DND-41 (cell line): ENCODE results near the gene TMEM237.
A peak's percentile ranks its signal among the peaks of the same experiment; 100 is the strongest.

Experiments used
- ATAC-seq: fragments of 200-7000 bp; cut with Tn5 transposase; 3 replicates; pipeline ENCODE4 v1.9.1; 2021; ENCODE audit warnings: low read depth; ENCODE audit not compliant: insufficient read depth
- DNase-seq: peaks from one replicate; pipeline ENCODE4 v3.0.0-alpha.2; 2020
- H2AFZ ChIP-seq: 2 replicates; pipeline ENCODE4 v1.6.0; 2012; ENCODE audit warnings: low read depth, low read length
- H3K27ac ChIP-seq: 2 replicates; pipeline ENCODE4 v1.5.1; 2012; ENCODE audit warnings: low read length, inconsistent platforms
- H3K27me3 ChIP-seq: fragments of 200-600 bp; sonication (generic); 2 replicates; pipeline ENCODE4 v1.6.0; 2012; ENCODE audit warnings: low read length, mild to moderate bottlenecking, inconsistent platforms; ENCODE audit not compliant: insufficient read depth, poor library complexity
- H3K36me3 ChIP-seq: 2 replicates; pipeline ENCODE4 v1.5.1; 2012; ENCODE audit warnings: low read length, inconsistent platforms; ENCODE audit not compliant: insufficient read depth
- H3K4me1 ChIP-seq: 2 replicates; pipeline ENCODE4 v1.5.1; 2012; ENCODE audit warnings: mild to moderate bottlenecking, low read length; ENCODE audit not compliant: insufficient read depth
- H3K4me2 ChIP-seq: 2 replicates; pipeline ENCODE4 v1.6.0; 2012; ENCODE audit warnings: mild to moderate bottlenecking, moderate library complexity, low read length, inconsistent platforms; ENCODE audit not compliant: insufficient read depth
- H3K4me3 ChIP-seq, 2 experiments: fragments of 200-600 bp in 1 of 2; shearing (Covaris generic) in 1 of 2; 2 replicates each; pipeline ENCODE4 v1.5.1; 2012 to 2016; ENCODE audit warnings: inconsistent platforms in 2 of 2, low read length in 2 of 2, mild to moderate bottlenecking in 2 of 2, low read depth in 1 of 2, moderate library complexity in 1 of 2
- H3K79me2 ChIP-seq: 2 replicates; pipeline ENCODE4 v1.6.0; 2012; ENCODE audit warnings: low read length, inconsistent platforms; ENCODE audit not compliant: insufficient read depth
- H3K9ac ChIP-seq: 2 replicates; pipeline ENCODE4 v1.6.0; 2012; ENCODE audit warnings: low read depth, mild to moderate bottlenecking, inconsistent platforms, low read length, moderate library complexity
- H3K9me3 ChIP-seq: 2 replicates; pipeline ENCODE4 v1.5.1; 2012; ENCODE audit warnings: low read length, moderate library complexity, mild to moderate bottlenecking, inconsistent platforms; ENCODE audit not compliant: insufficient read depth, severe bottlenecking
- H4K20me1 ChIP-seq: 2 replicates; pipeline ENCODE4 v1.6.0; 2012; ENCODE audit warnings: low read length; ENCODE audit not compliant: insufficient read depth
- CTCF ChIP-seq: IDR thresholded peaks from 2 replicates; pipeline ENCODE4 v1.5.1; 2012; ENCODE audit warnings: borderline replicate concordance, low read length, moderate library complexity, mild to moderate bottlenecking; ENCODE audit not compliant: poor library complexity, severe bottlenecking; ENCODE audit errors: extremely low read depth
- EZH2 ChIP-seq: IDR thresholded peaks from 3 replicates; pipeline ENCODE4 v1.6.1; 2012; ENCODE audit warnings: borderline replicate concordance, low read depth, mild to moderate bottlenecking, moderate library complexity, low read length, inconsistent platforms; ENCODE audit not compliant: severe bottlenecking

The TMEM237 gene

DNA sequence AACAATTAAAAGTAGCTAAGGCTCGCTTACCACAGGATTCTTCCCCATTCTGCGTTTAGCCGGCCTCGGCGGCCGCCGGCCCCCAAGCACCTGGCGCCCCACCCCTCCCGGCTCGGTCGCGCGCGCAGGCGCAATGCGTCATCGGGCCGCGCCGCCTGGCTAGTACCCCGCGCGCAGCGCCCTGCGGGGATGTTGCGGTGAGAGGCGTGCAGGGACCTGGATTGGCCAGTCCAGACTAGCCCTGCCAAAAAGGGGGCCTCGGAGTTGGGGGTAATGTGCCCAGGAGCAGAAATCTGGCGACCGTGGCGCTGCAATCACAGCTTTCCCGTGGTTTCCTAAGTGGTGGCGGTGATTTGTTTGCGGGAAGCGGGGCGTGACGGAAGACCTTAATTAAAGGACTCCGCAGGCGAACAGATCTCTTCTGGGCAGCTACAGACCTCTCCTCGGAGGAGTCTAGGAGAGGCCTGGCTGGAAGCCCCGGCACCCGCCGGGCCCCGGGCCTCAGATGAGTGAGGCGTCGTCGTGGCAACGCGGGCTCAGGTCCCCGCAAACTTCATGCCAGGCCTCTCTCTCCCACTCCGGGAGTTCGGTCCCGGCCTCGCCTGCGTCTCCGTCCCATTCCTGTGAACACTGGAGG is 606 bp downstream of the TMEM237 start:
- ATAC-seq (peak; percentile 82), DNase-seq (peak; percentile 84)
- Histone ChIP-seq H3K36me3 (peaks cover 15% of the 10 kb centered on the region; the same call in 1 of the 2 replicates), H3K27ac (peak overlapping the region; percentile 84), H3K4me2 (peak overlapping the region; percentile 71), H3K9ac (peak overlapping the region; percentile 92), H3K4me3 (peak overlapping the region; percentile 44 to 98), H3K27me3 (no peaks in the 10 kb centered on the region), H3K79me2 (peaks cover 24% of the 10 kb centered on the region), H3K9me3 (no peaks in the 10 kb centered on the region), H3K4me1 (peaks cover 27% of the 10 kb centered on the region), H2AFZ (peak overlapping the region; percentile 100), H4K20me1 (no peaks in the 10 kb centered on the region)
- no peak for TF ChIP-seq EZH2
- peak; percentile 18 for TF ChIP-seq CTCF

DNA sequence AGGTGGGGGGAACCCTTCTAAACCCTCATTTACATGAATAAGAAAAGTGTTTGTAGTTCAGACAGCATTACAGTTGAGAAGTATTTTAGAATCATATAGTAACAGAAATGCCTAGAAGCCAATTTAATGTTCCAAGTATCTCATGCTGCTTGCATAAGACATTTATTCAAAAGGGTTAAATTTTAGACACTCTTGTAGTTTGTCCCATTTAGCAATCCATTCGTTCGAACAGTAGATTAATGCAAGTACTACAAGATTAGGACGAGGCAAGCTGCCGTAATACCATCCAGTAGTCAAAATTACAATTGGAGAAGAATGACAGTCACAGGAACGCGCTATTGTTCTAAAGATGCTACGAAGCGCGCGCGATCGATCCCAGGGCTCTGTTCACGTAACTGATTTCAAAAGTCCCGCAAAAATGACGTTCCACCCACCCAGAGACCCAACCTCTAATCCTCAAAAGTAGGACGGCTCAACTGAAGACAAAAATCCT is 1.2 kb downstream of the TMEM237 start:
- Histone ChIP-seq H3K9ac (peak overlapping the region; percentile 92), H3K9me3 (no peaks in the 10 kb centered on the region), H3K4me3 (peak overlapping the region; percentile 44 to 98), H3K27ac (peak overlapping the region; percentile 84), H4K20me1 (no peaks in the 10 kb centered on the region), H3K4me1 (peaks cover 27% of the 10 kb centered on the region), H3K4me2 (peak overlapping the region; percentile 71), H3K36me3 (peaks cover 16% of the 10 kb centered on the region; the same call in 1 of the 2 replicates), H2AFZ (peak overlapping the region; percentile 100), H3K27me3 (no peaks in the 10 kb centered on the region), H3K79me2 (peaks cover 24% of the 10 kb centered on the region)
- DNase-seq (no peak), ATAC-seq (peak; percentile 51; the same call in 2 of the 3 replicates)
- TF ChIP-seq CTCF (no peak), EZH2 (no peak)

DNA sequence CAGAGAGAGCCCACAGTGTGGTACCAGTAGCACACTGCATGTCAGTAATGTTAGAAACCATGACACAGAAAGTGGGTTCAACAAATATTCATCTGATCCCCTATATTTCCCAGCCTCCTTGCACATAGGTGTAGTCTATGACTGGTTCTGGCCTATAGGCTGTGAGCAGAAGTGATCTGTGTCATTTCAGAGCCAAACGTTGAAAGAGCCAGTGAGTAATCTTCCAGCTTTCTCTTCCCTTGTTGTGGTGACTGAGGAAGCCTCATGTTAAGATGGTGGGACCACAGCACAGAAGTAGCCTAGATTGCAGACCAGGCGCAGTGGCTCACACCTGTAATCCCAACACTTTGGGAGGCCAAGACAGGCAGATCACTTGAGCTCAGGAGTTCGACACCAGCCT is 4.1 kb downstream of the TMEM237 start:
- no peak for ATAC-seq
- Histone ChIP-seq H3K4me2 (no peak overlapping the region; the same call in 1 of the 2 replicates), H3K4me3 (no peak overlapping the region), H3K27ac (no peak overlapping the region), H3K36me3 (peaks cover 42% of the 10 kb centered on the region), H3K4me1 (peaks cover 27% of the 10 kb centered on the region), H4K20me1 (no peaks in the 10 kb centered on the region), H3K79me2 (peaks cover 24% of the 10 kb centered on the region), H2AFZ (no peak overlapping the region), H3K9ac (no peak overlapping the region), H3K27me3 (no peaks in the 10 kb centered on the region), H3K9me3 (no peaks in the 10 kb centered on the region)
- peak; percentile 9 for DNase-seq
- TF ChIP-seq EZH2: no peak
- no peak for TF ChIP-seq CTCF
